SJCRH30 (cell line): ENCODE data around the gene SUSD4. TPM values are rescaled to one million over a fixed set of nuclear protein-coding genes. Genes with fewer than 3 reads are reported as not detected.

Experiments used
- DNase-seq, 2 experiments: peaks; one replicate each; pipeline ENCODE4 v3.0.0-alpha.2; 2015 to 2020
- H3K27ac ChIP-seq: fragments of 250-450 bp; sonication (Bioruptor Pico); 2 replicates; pipeline ENCODE4 v1.5.1; 2020; ENCODE audit warnings: mild to moderate bottlenecking, moderate library complexity
- H3K27me3 ChIP-seq: fragments of 250-450 bp; sonication (Bioruptor Pico); 2 replicates; pipeline ENCODE4 v1.5.1; 2020; ENCODE audit warnings: mild to moderate bottlenecking, moderate library complexity
- H3K36me3 ChIP-seq: fragments of 250-450 bp; sonication (Bioruptor Pico); 2 replicates; pipeline ENCODE4 v1.5.1; 2020; ENCODE audit warnings: mild to moderate bottlenecking, moderate library complexity
- H3K4me1 ChIP-seq: fragments of 250-450 bp; sonication (Bioruptor Pico); 2 replicates; pipeline ENCODE4 v1.5.1; 2020; ENCODE audit warnings: mild to moderate bottlenecking, moderate library complexity
- H3K4me3 ChIP-seq: fragments of 250-450 bp; sonication (Bioruptor Pico); 2 replicates; pipeline ENCODE4 v1.5.1; 2020; ENCODE audit warnings: mild to moderate bottlenecking, moderate library complexity
- H3K9me3 ChIP-seq: fragments of 250-450 bp; sonication (Bioruptor Pico); replicated peaks from 2 replicates; pipeline ENCODE4 v1.5.1; 2020; ENCODE audit warnings: mild to moderate bottlenecking, moderate library complexity
- total RNA-seq: library from RNA; depleted of rRNA; stranded (reverse); fragments of >200 nt; shearing (Covaris generic); gene quantifications from 2 replicates; pipeline ENCODE4 v1.2.3, GENCODE V29; 2014

The SUSD4 gene
- total RNA-seq, 1 experiment from 2014 or later: 5.2 TPM

- DNase-seq: no peak
- H3K27me3 ChIP-seq: peaks cover 12% of the 10 kb centered on the region
- H3K36me3 ChIP-seq: no peaks in the 10 kb centered on the region
- no peak overlapping the region for H3K27ac ChIP-seq
- no peak overlapping the region for H3K4me3 ChIP-seq
- no peaks in the 10 kb centered on the region for H3K4me1 ChIP-seq
- no peaks in the 10 kb centered on the region for H3K9me3 ChIP-seq
Observed at GRCh38 chr1:223390618-223391017, 26.6 kb upstream of the SUSD4 start.

GRCh38 chr1:223386013-223386412 lies 22.0 kb upstream of the SUSD4 start:
- Histone ChIP-seq H3K9me3 (no peaks in the 10 kb centered on the region), H3K4me3 (no peak overlapping the region), H3K4me1 (no peaks in the 10 kb centered on the region), H3K27me3 (peaks cover 20% of the 10 kb centered on the region), H3K27ac (no peak overlapping the region), H3K36me3 (no peaks in the 10 kb centered on the region)
- DNase-seq: no peak

GRCh38 chr1:223378754-223379153 lies 14.8 kb upstream of the SUSD4 start:
- DNase-seq: peak; percentile 51 to 70
- Histone ChIP-seq H3K4me1 (no peaks in the 10 kb centered on the region), H3K27me3 (peaks cover 7% of the 10 kb centered on the region), H3K9me3 (no peaks in the 10 kb centered on the region), H3K27ac (no peak overlapping the region), H3K36me3 (no peaks in the 10 kb centered on the region), H3K4me3 (no peak overlapping the region)

GRCh38 chr1:223374064-223374610 lies 10.2 kb upstream of the SUSD4 start:
- Histone ChIP-seq H3K27me3 (no peaks in the 10 kb centered on the region; the same call in 1 of the 2 replicates), H3K4me3 (no peak overlapping the region), H3K9me3 (no peaks in the 10 kb centered on the region; the same call in 1 of the 2 replicates), H3K27ac (no peak overlapping the region), H3K4me1 (no peaks in the 10 kb centered on the region), H3K36me3 (no peaks in the 10 kb centered on the region)
- DNase-seq: no peak

- no peak overlapping the region for H3K4me3 ChIP-seq
- no peak for DNase-seq
- no peaks in the 10 kb centered on the region for H3K36me3 ChIP-seq
- H3K27ac ChIP-seq: no peak overlapping the region
- H3K4me1 ChIP-seq: no peaks in the 10 kb centered on the region
- H3K27me3 ChIP-seq: no peaks in the 10 kb centered on the region
- no peaks in the 10 kb centered on the region for H3K9me3 ChIP-seq
Observed at GRCh38 chr1:223364685-223365382, 858 bp upstream of the SUSD4 start.

- H3K27me3 ChIP-seq: no peaks in the 10 kb centered on the region
Observed at GRCh38 chr1:223363057-223363855, 720 bp downstream of the SUSD4 start.

GRCh38 chr1:223358826-223359225 lies 5.2 kb downstream of the SUSD4 start:
- H3K4me1 ChIP-seq: no peaks in the 10 kb centered on the region
- no peak overlapping the region for H3K4me3 ChIP-seq
- DNase-seq: no peak
- peaks cover 5% of the 10 kb centered on the region; the same call in 1 of the 2 replicates for H3K27me3 ChIP-seq
- H3K9me3 ChIP-seq: no peaks in the 10 kb centered on the region; the same call in 1 of the 2 replicates
- H3K36me3 ChIP-seq: no peaks in the 10 kb centered on the region
- H3K27ac ChIP-seq: no peak overlapping the region

More at GRCh38 chr1:223363057-223363855, 720 bp downstream of the SUSD4 start:
- H3K36me3 ChIP-seq: no peaks in the 10 kb centered on the region
- no peaks in the 10 kb centered on the region for H3K4me1 ChIP-seq
- peak overlapping the region; percentile 61 for H3K4me3 ChIP-seq
- H3K9me3 ChIP-seq: no peaks in the 10 kb centered on the region
- H3K27ac ChIP-seq: peak overlapping the region; percentile 38
- DNase-seq: peak; percentile 90 to 92

- DNase-seq: no peak
- Histone ChIP-seq H3K27me3 (peaks cover 9% of the 10 kb centered on the region; the same call in 1 of the 2 replicates), H3K4me3 (no peak overlapping the region), H3K4me1 (peaks cover 7% of the 10 kb centered on the region), H3K27ac (no peak overlapping the region), H3K9me3 (no peaks in the 10 kb centered on the region; the same call in 1 of the 2 replicates), H3K36me3 (no peaks in the 10 kb centered on the region)
Observed at GRCh38 chr1:223355699-223356098, 8.3 kb downstream of the SUSD4 start.

GRCh38 chr1:223353939-223354338 lies 10.0 kb downstream of the SUSD4 start:
- peaks cover 17% of the 10 kb centered on the region for H3K4me1 ChIP-seq
- H3K27ac ChIP-seq: no peak overlapping the region
- peaks cover 9% of the 10 kb centered on the region; the same call in 1 of the 2 replicates for H3K27me3 ChIP-seq
- no peak for DNase-seq
- no peaks in the 10 kb centered on the region for H3K36me3 ChIP-seq
- H3K9me3 ChIP-seq: no peaks in the 10 kb centered on the region; the same call in 1 of the 2 replicates
- no peak overlapping the region for H3K4me3 ChIP-seq

GRCh38 chr1:223352944-223353343 lies 11.0 kb downstream of the SUSD4 start:
- no peaks in the 10 kb centered on the region for H3K36me3 ChIP-seq
- H3K9me3 ChIP-seq: no peaks in the 10 kb centered on the region; the same call in 1 of the 2 replicates
- no peak for DNase-seq
- H3K27ac ChIP-seq: no peak overlapping the region
- peaks cover 9% of the 10 kb centered on the region; the same call in 1 of the 2 replicates for H3K27me3 ChIP-seq
- H3K4me3 ChIP-seq: no peak overlapping the region
- H3K4me1 ChIP-seq: peaks cover 17% of the 10 kb centered on the region

GRCh38 chr1:223350361-223350908 lies 13.5 kb downstream of the SUSD4 start:
- Histone ChIP-seq H3K4me1 (peaks cover 17% of the 10 kb centered on the region), H3K4me3 (no peak overlapping the region), H3K27me3 (0 out of 2 replicates have a peak, but pooled peaks cover 9% of the 10 kb centered on the region), H3K9me3 (no peaks in the 10 kb centered on the region), H3K27ac (no peak overlapping the region), H3K36me3 (no peaks in the 10 kb centered on the region)
- peak; percentile 42 to 71 for DNase-seq

- no peak for DNase-seq
- Histone ChIP-seq H3K4me3 (no peak overlapping the region), H3K4me1 (peaks cover 17% of the 10 kb centered on the region), H3K27me3 (0 out of 2 replicates have a peak, but pooled peaks cover 5% of the 10 kb centered on the region), H3K9me3 (no peaks in the 10 kb centered on the region), H3K27ac (no peak overlapping the region), H3K36me3 (no peaks in the 10 kb centered on the region)
Observed at GRCh38 chr1:223349241-223349640, 14.7 kb downstream of the SUSD4 start.

GRCh38 chr1:223348439-223348838 lies 15.5 kb downstream of the SUSD4 start:
- Histone ChIP-seq H3K4me3 (no peak overlapping the region), H3K27me3 (0 out of 2 replicates have a peak, but pooled peaks cover 3% of the 10 kb centered on the region), H3K27ac (no peak overlapping the region), H3K36me3 (no peaks in the 10 kb centered on the region), H3K4me1 (peaks cover 17% of the 10 kb centered on the region), H3K9me3 (no peaks in the 10 kb centered on the region)
- no peak for DNase-seq

GRCh38 chr1:223347583-223347982 lies 16.4 kb downstream of the SUSD4 start:
- Histone ChIP-seq H3K36me3 (no peaks in the 10 kb centered on the region), H3K4me3 (no peak overlapping the region), H3K27me3 (no peaks in the 10 kb centered on the region), H3K9me3 (no peaks in the 10 kb centered on the region), H3K4me1 (peaks cover 17% of the 10 kb centered on the region), H3K27ac (no peak overlapping the region)
- DNase-seq: no peak
